ENCODE measurements around the gene DNTT.

DNA sequence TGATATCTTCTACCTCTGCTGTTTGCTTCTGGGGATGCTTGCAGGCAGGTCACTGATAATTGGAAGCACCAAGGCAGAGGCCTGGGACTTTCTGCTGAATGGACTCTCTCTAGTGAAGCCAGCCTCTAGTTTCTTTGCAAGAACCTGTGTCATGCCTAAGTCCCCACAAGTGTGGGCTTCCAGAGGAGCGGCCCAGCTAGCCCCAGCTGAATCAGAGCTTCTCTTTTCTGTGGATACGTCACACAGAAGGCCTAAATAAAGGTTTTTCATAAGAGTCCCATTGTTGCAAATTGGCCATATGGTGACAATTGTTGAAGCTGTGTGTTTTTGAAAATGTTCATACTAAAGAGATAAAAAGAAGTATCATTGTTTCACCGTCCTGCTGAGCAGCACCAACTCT, 61.3 kb downstream of the DNTT start:
- TF ChIP-seq POLR2AphosphoS5 (IDR thresholded peaks at IDR 0.05) (no peak), POLR2A (IDR thresholded peaks at IDR 0.05) (no peak)
- TF ChIP-seq, protein P1, sequence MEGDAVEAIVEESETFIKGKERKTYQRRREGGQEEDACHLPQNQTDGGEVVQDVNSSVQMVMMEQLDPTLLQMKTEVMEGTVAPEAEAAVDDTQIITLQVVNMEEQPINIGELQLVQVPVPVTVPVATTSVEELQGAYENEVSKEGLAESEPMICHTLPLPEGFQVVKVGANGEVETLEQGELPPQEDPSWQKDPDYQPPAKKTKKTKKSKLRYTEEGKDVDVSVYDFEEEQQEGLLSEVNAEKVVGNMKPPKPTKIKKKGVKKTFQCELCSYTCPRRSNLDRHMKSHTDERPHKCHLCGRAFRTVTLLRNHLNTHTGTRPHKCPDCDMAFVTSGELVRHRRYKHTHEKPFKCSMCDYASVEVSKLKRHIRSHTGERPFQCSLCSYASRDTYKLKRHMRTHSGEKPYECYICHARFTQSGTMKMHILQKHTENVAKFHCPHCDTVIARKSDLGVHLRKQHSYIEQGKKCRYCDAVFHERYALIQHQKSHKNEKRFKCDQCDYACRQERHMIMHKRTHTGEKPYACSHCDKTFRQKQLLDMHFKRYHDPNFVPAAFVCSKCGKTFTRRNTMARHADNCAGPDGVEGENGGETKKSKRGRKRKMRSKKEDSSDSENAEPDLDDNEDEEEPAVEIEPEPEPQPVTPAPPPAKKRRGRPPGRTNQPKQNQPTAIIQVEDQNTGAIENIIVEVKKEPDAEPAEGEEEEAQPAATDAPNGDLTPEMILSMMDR (IDR thresholded peaks at IDR 0.05): no peak

Data from breast epithelium (tissue), 3 donors.